ENCODE results near the gene CEP131. TPM values are rescaled to one million over a fixed set of nuclear protein-coding genes. Genes with fewer than 3 reads are reported as not detected.

The CEP131 gene
- total RNA-seq, 2 experiments from 2014 or later: 13.6 to 19.5 TPM

DNA sequence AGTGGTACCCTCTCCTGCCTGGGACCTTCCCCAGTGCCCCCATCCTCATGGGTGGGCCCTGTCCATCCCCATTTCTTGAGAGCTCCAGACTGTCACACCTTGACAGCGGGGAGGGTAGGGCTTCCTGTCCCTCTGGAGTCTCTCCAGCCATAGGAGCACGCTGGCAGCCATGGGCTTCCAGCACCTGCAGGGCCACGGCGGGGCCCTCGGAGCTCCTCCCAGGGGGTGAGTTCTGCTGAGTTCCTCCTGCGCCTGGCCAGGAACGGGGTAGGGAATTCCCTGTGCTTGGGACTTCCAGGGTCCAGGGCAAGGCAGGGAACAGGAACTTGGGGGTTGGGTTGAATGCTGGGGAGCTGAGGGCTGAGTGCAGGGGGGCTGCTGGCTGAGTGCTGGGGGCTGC, 33.7 kb downstream of the CEP131 start:
- Mint-ChIP-seq H3K36me3 (ENCODE audit: low read depth) (no peaks in the 10 kb centered on the region), H3K4me1 (no peaks in the 10 kb centered on the region), H3K27me3 (peaks cover 2% of the 10 kb centered on the region), H3K27ac (no peak overlapping the region), H3K4me3 (no peak overlapping the region), H3K9me3 (no peaks in the 10 kb centered on the region)
- ChIA-PET CTCF (interaction anchor here (0.6 to 0.7 kb wide), 2 partner anchors 12 to 47 kb away, joined by 4 read pairs; no protein-coding TSS in a partner anchor), POLR2A (no interaction called here)
- no peak for DNase-seq

DNA sequence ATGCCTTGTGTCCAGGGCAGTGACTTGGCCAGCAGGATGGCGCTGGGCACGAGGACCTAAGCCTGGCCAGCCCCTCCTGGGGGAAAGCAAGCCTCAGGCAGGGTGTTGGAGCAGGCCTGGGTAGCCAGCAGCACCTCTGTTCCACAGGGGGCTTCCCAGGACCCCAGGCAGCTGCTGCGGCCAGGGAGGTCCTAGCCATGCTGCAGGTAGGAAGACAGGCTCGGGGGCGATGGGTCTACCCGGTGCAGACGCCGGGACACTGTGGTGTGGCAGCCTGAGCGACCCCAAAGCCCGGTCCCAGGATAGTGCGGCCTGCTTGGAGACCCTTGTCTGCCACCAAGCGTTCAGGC, 34.3 kb downstream of the CEP131 start:
- Mint-ChIP-seq H3K4me3 (no peak overlapping the region), H3K9me3 (no peaks in the 10 kb centered on the region), H3K4me1 (no peaks in the 10 kb centered on the region), H3K27ac (no peak overlapping the region), H3K36me3 (ENCODE audit: low read depth) (no peaks in the 10 kb centered on the region), H3K27me3 (peaks cover 2% of the 10 kb centered on the region)
- no peak for DNase-seq
- POLR2A ChIA-PET: no interaction called here
- CTCF ChIA-PET: interaction anchor here (0.7 kb wide), 1 partner anchor 13 kb away, joined by 4 read pairs; no protein-coding TSS in a partner anchor

GRCh38 chr17:81187586-81188490, 34.9 kb downstream of the CEP131 start:
- no peak for DNase-seq
- POLR2A ChIA-PET: no interaction called here
- Mint-ChIP-seq H3K27me3 (peaks cover 2% of the 10 kb centered on the region), H3K4me3 (no peak overlapping the region), H3K4me1 (no peaks in the 10 kb centered on the region), H3K36me3 (ENCODE audit: low read depth) (no peaks in the 10 kb centered on the region), H3K27ac (no peak overlapping the region), H3K9me3 (no peaks in the 10 kb centered on the region)
- CTCF ChIA-PET: no interaction called here

DNA sequence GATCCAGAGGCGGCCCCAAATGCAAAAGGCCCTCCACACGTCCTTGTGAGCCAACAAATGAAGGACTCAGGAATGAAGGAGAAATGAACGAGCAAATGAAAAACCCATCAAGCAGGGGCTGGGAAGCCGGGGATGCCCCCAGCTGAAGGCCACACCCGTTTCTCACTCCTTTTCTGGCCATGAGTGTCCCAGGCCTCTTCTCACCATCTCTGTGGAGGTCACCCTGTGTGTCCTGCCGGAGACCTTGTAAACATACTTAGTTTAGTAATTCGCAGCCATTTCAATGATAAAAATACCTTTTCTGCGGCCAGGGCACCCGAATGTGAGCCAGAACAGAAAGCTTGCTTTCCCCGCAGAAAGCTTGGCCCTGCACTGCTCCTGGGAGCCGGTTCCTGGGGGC, 35.6 kb downstream of the CEP131 start:
- Mint-ChIP-seq H3K27me3 (peaks cover 2% of the 10 kb centered on the region), H3K36me3 (ENCODE audit: low read depth) (no peaks in the 10 kb centered on the region), H3K4me3 (no peak overlapping the region), H3K9me3 (no peaks in the 10 kb centered on the region), H3K27ac (no peak overlapping the region), H3K4me1 (no peaks in the 10 kb centered on the region)
- DNase-seq: no peak
- ChIA-PET POLR2A (no interaction called here), CTCF (no interaction called here)

DNA sequence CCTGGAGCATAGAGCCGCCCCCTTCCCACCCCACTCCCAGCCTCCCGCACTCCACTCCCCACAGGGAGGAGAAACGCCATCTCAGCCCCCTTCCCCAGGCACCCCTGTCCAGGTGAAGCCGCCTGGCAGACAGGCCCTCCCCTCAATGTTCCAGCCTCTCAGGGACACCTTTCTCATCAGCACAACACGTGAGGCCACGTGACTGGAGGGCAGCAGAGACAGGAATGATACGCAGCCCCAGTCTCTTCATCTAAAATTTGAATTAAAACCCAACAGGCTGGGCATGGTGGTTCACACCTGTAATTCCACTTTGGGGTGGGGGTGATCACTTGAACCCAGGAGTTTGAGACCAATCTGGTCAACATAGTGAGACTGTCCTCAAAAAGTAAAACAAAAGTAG, 36.6 kb downstream of the CEP131 start:
- no peak for DNase-seq
- H3K4me3 Mint-ChIP-seq: no peak overlapping the region
- peaks cover 2% of the 10 kb centered on the region for H3K27me3 Mint-ChIP-seq
- no peaks in the 10 kb centered on the region for H3K36me3 Mint-ChIP-seq (ENCODE audit: low read depth)
- CTCF ChIA-PET: no interaction called here
- H3K27ac Mint-ChIP-seq: no peak overlapping the region
- POLR2A ChIA-PET: no interaction called here
- H3K9me3 Mint-ChIP-seq: no peaks in the 10 kb centered on the region
- no peaks in the 10 kb centered on the region for H3K4me1 Mint-ChIP-seq

GRCh38 chr17:81184555-81184954, 38.2 kb downstream of the CEP131 start:
- H3K36me3 Mint-ChIP-seq (ENCODE audit: low read depth): no peaks in the 10 kb centered on the region
- POLR2A ChIA-PET: no interaction called here
- H3K4me3 Mint-ChIP-seq: no peak overlapping the region
- H3K27me3 Mint-ChIP-seq: peaks cover 2% of the 10 kb centered on the region
- CTCF ChIA-PET: no interaction called here
- no peaks in the 10 kb centered on the region for H3K9me3 Mint-ChIP-seq
- DNase-seq: no peak
- H3K27ac Mint-ChIP-seq: no peak overlapping the region
- no peaks in the 10 kb centered on the region for H3K4me1 Mint-ChIP-seq

DNA sequence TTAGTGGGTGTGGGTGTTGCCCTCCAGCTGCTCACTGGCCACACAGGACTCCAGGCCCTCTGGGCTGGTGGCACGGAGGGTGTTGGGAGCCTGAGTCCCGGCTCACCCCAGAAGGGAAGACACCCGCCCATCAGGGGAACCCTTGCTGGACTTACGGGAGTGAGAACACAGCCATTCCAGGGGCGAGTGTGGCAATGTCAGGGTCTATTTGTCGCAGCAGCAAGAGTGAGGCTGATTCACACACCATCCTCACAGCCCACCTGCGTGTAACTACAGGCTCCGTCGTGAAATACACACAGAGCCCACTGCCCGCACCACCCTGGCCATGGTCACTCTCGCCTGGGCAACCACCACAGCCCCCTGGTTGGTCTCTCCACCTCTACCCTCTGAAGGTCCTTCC, 39.0 kb downstream of the CEP131 start:
- H3K4me3 Mint-ChIP-seq: no peak overlapping the region
- H3K27ac Mint-ChIP-seq: no peak overlapping the region
- DNase-seq: no peak
- no peaks in the 10 kb centered on the region for H3K36me3 Mint-ChIP-seq (ENCODE audit: low read depth)
- H3K27me3 Mint-ChIP-seq: peaks cover 2% of the 10 kb centered on the region
- no peaks in the 10 kb centered on the region for H3K4me1 Mint-ChIP-seq
- CTCF ChIA-PET: no interaction called here
- POLR2A ChIA-PET: no interaction called here
- H3K9me3 Mint-ChIP-seq: no peaks in the 10 kb centered on the region

GRCh38 chr17:81183316-81183715, 39.4 kb downstream of the CEP131 start:
- peaks cover 2% of the 10 kb centered on the region for H3K27me3 Mint-ChIP-seq
- H3K9me3 Mint-ChIP-seq: no peaks in the 10 kb centered on the region
- H3K27ac Mint-ChIP-seq: no peak overlapping the region
- CTCF ChIA-PET: no interaction called here
- POLR2A ChIA-PET: no interaction called here
- H3K4me3 Mint-ChIP-seq: no peak overlapping the region
- no peaks in the 10 kb centered on the region for H3K4me1 Mint-ChIP-seq
- DNase-seq: no peak
- H3K36me3 Mint-ChIP-seq (ENCODE audit: low read depth): no peaks in the 10 kb centered on the region

DNA sequence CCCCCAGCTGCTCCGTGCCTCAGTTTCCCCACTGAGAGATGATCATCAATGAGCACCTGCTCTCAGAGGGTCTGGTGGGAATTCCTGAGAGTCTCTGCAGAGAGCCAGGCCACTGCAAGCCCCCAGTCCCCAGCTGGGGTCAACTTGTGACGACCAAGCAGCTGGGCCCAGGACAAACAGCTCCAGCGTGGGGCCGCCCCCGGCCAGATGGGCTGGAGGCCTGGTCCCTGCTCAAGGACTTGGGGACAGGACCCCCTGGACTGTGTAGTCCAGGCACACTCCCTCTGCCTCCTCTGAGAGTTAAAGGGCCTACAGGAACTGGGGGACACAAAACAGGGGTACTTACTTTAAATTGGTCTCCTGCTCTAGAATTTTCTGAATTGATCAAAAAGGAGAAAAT, 40.2 kb downstream of the CEP131 start:
- DNase-seq: no peak
- ChIA-PET POLR2A (no interaction called here), CTCF (no interaction called here)
- Mint-ChIP-seq H3K4me1 (no peaks in the 10 kb centered on the region), H3K27ac (no peak overlapping the region), H3K4me3 (no peak overlapping the region), H3K9me3 (no peaks in the 10 kb centered on the region), H3K27me3 (peaks cover 2% of the 10 kb centered on the region), H3K36me3 (ENCODE audit: low read depth) (no peaks in the 10 kb centered on the region)

DNA sequence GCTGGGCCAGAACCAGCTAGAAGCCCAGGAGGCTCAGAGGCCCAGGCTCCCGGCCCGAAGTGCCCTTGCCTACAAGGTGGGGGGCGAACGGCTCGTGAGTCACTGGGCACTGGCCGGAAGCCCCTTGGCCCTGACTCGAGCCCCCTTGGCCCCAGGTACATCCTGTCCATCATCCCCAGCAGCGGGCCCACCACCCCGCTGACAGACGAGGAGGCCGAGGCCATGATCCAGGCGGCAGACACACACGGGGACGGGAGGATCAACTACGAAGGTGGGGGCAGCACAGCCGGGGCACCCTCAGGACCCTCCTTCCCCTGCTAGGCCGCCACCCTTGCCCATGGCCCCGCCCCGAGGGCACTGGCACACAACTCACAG, 41.0 kb downstream of the CEP131 start:
- Mint-ChIP-seq H3K4me3 (no peak overlapping the region), H3K9me3 (no peaks in the 10 kb centered on the region), H3K36me3 (ENCODE audit: low read depth) (no peaks in the 10 kb centered on the region), H3K27me3 (peaks cover 2% of the 10 kb centered on the region), H3K27ac (no peak overlapping the region), H3K4me1 (no peaks in the 10 kb centered on the region)
- CTCF ChIA-PET: interaction anchor here (1.8 kb wide), 1 partner anchor 10 kb away, joined by 3 read pairs; no protein-coding TSS in a partner anchor
- POLR2A ChIA-PET: no interaction called here
- no peak for DNase-seq

DNA sequence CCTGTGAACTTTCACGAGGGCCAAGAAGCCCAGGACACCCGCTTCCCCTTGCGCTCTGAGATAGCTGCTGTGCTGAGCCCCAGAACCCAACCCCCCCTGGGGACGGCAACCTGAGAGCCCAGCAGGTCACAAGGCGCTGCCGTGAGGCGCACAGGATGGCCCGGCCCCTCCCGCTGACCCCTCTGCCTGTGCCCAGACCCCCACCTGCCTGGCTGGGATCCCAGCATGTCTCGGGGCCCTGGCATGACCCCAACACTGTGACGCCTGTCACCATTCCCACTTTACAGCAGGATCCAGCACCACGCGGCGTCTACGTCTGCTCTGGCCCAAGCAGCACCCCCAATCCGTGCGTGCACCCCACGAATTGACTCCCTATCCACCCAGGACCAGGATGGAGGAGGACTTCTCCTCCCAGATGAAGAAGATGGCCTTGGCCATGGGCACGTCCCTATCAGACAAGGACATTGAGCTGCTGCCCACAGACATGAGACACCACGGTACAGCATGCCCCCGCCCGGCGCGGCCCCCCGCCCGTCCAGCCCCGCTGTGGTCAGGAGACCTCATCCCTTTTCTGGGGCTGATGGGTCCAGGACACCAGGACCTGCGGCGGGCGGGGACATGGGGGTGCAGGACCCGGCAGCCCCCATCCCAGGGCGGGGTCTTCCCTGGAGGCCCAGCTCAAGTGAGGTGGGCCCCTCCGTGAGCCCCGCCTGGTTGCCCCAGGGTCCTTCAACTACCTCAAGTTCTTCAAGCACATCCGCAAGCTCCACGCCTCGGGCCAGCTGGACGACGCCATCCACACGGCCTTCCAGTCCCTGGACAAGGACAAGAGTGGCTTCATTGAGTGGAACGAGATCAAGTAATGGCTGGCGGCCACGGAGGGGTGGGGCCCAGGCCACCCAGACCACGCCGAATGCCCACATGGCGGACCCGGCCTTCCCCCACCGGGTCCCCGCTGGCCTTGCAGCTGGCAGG, 41.6 kb downstream of the CEP131 start:
- DNase-seq: no peak
- ChIA-PET POLR2A (no interaction called here), CTCF (interaction anchor here (1.8 kb wide), 1 partner anchor 9 kb away, joined by 3 read pairs; no protein-coding TSS in a partner anchor)
- H3K36me3 Mint-ChIP-seq (ENCODE audit: low read depth): no peaks in the 10 kb centered on the region
- no peak overlapping the region for H3K27ac Mint-ChIP-seq
- H3K4me3 Mint-ChIP-seq: no peak overlapping the region
- H3K9me3 Mint-ChIP-seq: no peaks in the 10 kb centered on the region
- peaks cover 4% of the 10 kb centered on the region for H3K27me3 Mint-ChIP-seq
- no peaks in the 10 kb centered on the region for H3K4me1 Mint-ChIP-seq

GRCh38 chr17:81179861-81180260, 42.9 kb downstream of the CEP131 start:
- DNase-seq: no peak
- H3K36me3 Mint-ChIP-seq (ENCODE audit: low read depth): no peaks in the 10 kb centered on the region
- ChIA-PET CTCF (interaction anchor here (1.8 kb wide), 1 partner anchor 8 kb away, joined by 3 read pairs; no protein-coding TSS in a partner anchor), POLR2A (no interaction called here)
- H3K27me3 Mint-ChIP-seq: peaks cover 6% of the 10 kb centered on the region
- H3K27ac Mint-ChIP-seq: no peak overlapping the region
- no peaks in the 10 kb centered on the region for H3K9me3 Mint-ChIP-seq
- no peaks in the 10 kb centered on the region for H3K4me1 Mint-ChIP-seq
- no peak overlapping the region for H3K4me3 Mint-ChIP-seq

DNA sequence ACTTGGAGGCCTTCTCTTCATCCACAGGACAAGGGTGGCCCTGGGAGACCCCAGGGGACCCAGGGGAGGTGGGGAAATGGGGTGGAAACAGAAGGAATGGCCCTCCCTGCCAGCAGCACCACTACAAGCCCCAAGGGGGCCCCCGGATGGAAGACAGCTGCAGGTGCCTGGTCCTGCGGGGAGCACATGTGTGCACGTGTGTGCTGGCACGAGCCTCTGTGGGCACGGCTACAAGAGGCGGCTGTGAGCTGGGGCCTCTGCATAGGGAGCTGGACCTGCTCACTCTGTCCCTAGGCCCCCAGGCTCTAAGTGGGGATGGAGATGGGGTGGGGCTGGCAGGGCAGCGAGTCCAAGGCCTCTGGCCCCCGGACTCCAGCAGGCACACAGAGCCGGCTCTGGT, 43.5 kb downstream of the CEP131 start:
- ChIA-PET CTCF (no interaction called here), POLR2A (no interaction called here)
- Mint-ChIP-seq H3K27ac (no peak overlapping the region), H3K36me3 (ENCODE audit: low read depth) (no peaks in the 10 kb centered on the region), H3K4me3 (no peak overlapping the region), H3K27me3 (peaks cover 4% of the 10 kb centered on the region), H3K4me1 (no peaks in the 10 kb centered on the region), H3K9me3 (no peaks in the 10 kb centered on the region)
- DNase-seq: no peak

Measured in activated CD4-positive, alpha-beta T cell treated with anti-CD3 and anti-CD28 coated beads, Interleukin-2, amount 10 ng/mL, durations not matched to agents 7 days and 5 days (primary cell).